GM12878 (cell line): ENCODE data around the gene SLC23A1. TPM values are rescaled to one million over a fixed set of nuclear protein-coding genes. Genes with fewer than 3 reads are reported as not detected.

ENCODE experiments used
- ATAC-seq: fragments of 200-7000 bp; cut with Tn5 transposase; 3 replicates; pipeline ENCODE4 v1.9.1; 2020; ENCODE audit warnings: mild to moderate bottlenecking, moderate library complexity
- BruUV-seq: library from RNA; stranded (reverse); fragments of 400-500 nt; replicated peaks from 2 replicates; lab custom pipeline; 2021; lab: Mats Ljungman, UMichigan
- CTCF ChIA-PET: fragments of 300-600 bp; sonication (Branson Sonifier 250); formaldehyde crosslinking; extraction: SDS; loops from one replicate; lab custom pipeline; 2021; ENCODE audit warnings: inconsistent platforms; lab: Yijun Ruan, JAX
- POLR2A ChIA-PET: fragments of 350-600 bp; formaldehyde crosslinking; extraction: SDS; loops from one replicate; lab custom pipeline; 2021; ENCODE audit warnings: inconsistent platforms; lab: Charles Lee
- RAD21 ChIA-PET: fragments of 300-600 bp; sonication (Branson Sonifier 250); formaldehyde crosslinking; loops from one replicate; lab custom pipeline; 2023; ENCODE audit warnings: antibody characterized with exemption; ENCODE audit not compliant: unreplicated experiment; lab: Charles Lee
- SMC1A ChIA-PET: fragments of 300-600 bp; sonication (Branson Sonifier 250); formaldehyde crosslinking; loops from one replicate; lab custom pipeline; 2023; ENCODE audit not compliant: unreplicated experiment, uncharacterized antibody; lab: Charles Lee
- DNase-seq: peaks from one replicate; pipeline ENCODE4 v3.0.0-alpha.2; 2011; ENCODE audit warnings: low read depth, low spot score
- FAIRE-seq: peaks from 3 replicates; lab custom pipeline; 2011; peaks lifted over from hg19 to GRCh38; lab: Jason Lieb, UNC
- H2AFZ ChIP-seq: 2 replicates; pipeline ENCODE4 v1.6.0; 2011; ENCODE audit warnings: low read depth, low read length, control low read depth; ENCODE audit not compliant: control insufficient read depth
- H3K27ac ChIP-seq: 2 replicates; pipeline ENCODE4 v1.5.1; 2011; ENCODE audit warnings: control low read depth; ENCODE audit not compliant: control insufficient read depth, insufficient read depth
- H3K27me3 ChIP-seq, 2 experiments: replicated peaks in 1 of 2; 2 replicates each; pipeline versions ENCODE4 v1.6.0 to v1.6.1; 2011; ENCODE audit warnings: low read length in 1 of 2; ENCODE audit not compliant: control insufficient read depth in 2 of 2, insufficient read depth in 2 of 2
- H3K36me3 ChIP-seq, 2 experiments: 2 replicates each; pipeline ENCODE4 v1.5.1; 2011; ENCODE audit warnings: low read length in 1 of 2; ENCODE audit not compliant: control insufficient read depth in 2 of 2, insufficient read depth in 2 of 2
- H3K4me1 ChIP-seq: 2 replicates; pipeline ENCODE4 v1.6.1; 2011; ENCODE audit warnings: mild to moderate bottlenecking, low read length, moderate library complexity, mixed read lengths; ENCODE audit not compliant: control insufficient read depth, insufficient read depth
- H3K4me2 ChIP-seq: 2 replicates; pipeline ENCODE4 v1.6.0; 2011; ENCODE audit warnings: control low read depth; ENCODE audit not compliant: control insufficient read depth, insufficient read depth
- H3K4me3 ChIP-seq: fragments of 200-600 bp; sonication (generic); 2 replicates; pipeline ENCODE4 v1.5.1; 2016
- H3K79me2 ChIP-seq: 2 replicates; pipeline ENCODE4 v1.6.0; 2011; ENCODE audit warnings: low read length; ENCODE audit not compliant: control insufficient read depth, insufficient read depth
- H3K9ac ChIP-seq: 2 replicates; pipeline ENCODE4 v1.8.0; 2011; ENCODE audit warnings: low read length, control low read depth, mixed read lengths; ENCODE audit not compliant: control insufficient read depth, insufficient read depth
- H3K9me3 ChIP-seq: replicated peaks from 3 replicates; pipeline ENCODE4 v1.5.1; 2011; ENCODE audit warnings: mild to moderate bottlenecking, low read length; ENCODE audit not compliant: control insufficient read depth, insufficient read depth
- H4K20me1 ChIP-seq: 2 replicates; pipeline ENCODE4 v1.6.0; 2011; ENCODE audit not compliant: control insufficient read depth, insufficient read depth
- GABPA ChIP-seq: IDR thresholded peaks from 2 replicates; pipeline ENCODE4 v1.6.1; 2014; ENCODE audit warnings: antibody characterized with exemption, low read depth, mild to moderate bottlenecking, inconsistent platforms
- HCFC1 ChIP-seq: fragments of 150-350 bp; IDR thresholded peaks from 2 replicates; pipeline ENCODE4 v1.6.1; 2014; ENCODE audit warnings: low read length
- HDAC6 ChIP-seq: fragments of 200-600 bp; sonication (generic); IDR thresholded peaks from one replicate; pipeline ENCODE4 v1.8.0; 2017; ENCODE audit warnings: antibody characterized with exemption; ENCODE audit not compliant: unreplicated experiment
- IKZF1 ChIP-seq: fragments of 450-650 bp; conservative IDR thresholded peaks from 2 replicates; pipeline ENCODE4 v1.6.1; 2017; ENCODE audit warnings: antibody characterized with exemption, mild to moderate bottlenecking
- IKZF2 ChIP-seq, 2 experiments: fragments of 450-650 bp; IDR thresholded peaks; 2 replicates each; pipeline ENCODE4 v1.6.1; 2017; ENCODE audit warnings: mild to moderate bottlenecking in 2 of 2, moderate library complexity in 2 of 2
- KDM1A ChIP-seq: fragments of 200-600 bp; sonication (generic); IDR thresholded peaks from 2 replicates; pipeline ENCODE4 v1.6.1; 2016; ENCODE audit warnings: borderline replicate concordance
- ZNF217 ChIP-seq: fragments of 450-650 bp; IDR thresholded peaks from 2 replicates; pipeline ENCODE4 v1.6.1; 2017; ENCODE audit warnings: antibody characterized with exemption, mild to moderate bottlenecking
- WGBS: methylation state at CpG from one replicate; pipeline ENCODE4 v1.1.6; 2016; ENCODE audit warnings: low lambda C conversion rate; ENCODE audit not compliant: insufficient replicate concordance, insufficient coverage; ENCODE audit errors: missing lambda C conversion rate; 5-methylcytosine and 5-hydroxymethylcytosine counted together
- in situ Hi-C: fragments of 300-500 bp; cut with MboI; formaldehyde crosslinking; loops from 9 replicates; pipeline ENCODE4 v1.14.3; 2018; ENCODE audit warnings: mixed read lengths
- intact Hi-C: fragments of 100-400 bp; cut with micrococcal nuclease; formaldehyde crosslinking; loops from one replicate; pipeline ENCODE4 v1.14.2; 2022; ENCODE audit not compliant: unreplicated experiment
- polyA plus RNA-seq, 11 experiments: library from polyadenylated mRNA; depleted of rRNA in 4 of 11; unstranded in 6 of 11; stranded (reverse) in 5 of 11; fragments of >200 nt; fragmentation: Nextera tagmentation in 4 of 11; fragmentation: Illumina TruSeq in 1 of 11; extraction: Ambion mirVana in 4 of 11; extraction: Trizol in 1 of 11; gene quantifications; 1 replicate in 1 of 11; 2 replicates in 10 of 11; pipeline versions ENCODE4 v1.2.1 to v1.2.3, GENCODE V29; 2011 to 2016; ENCODE audit warnings: inconsistent platforms in 2 of 11, missing spikeins in 2 of 11, low read depth in 1 of 11
- total RNA-seq, 4 experiments: library from RNA; depleted of rRNA in 3 of 4; stranded (reverse); fragments of >200 nt in 3 of 4; fragmentation: Illumina TruSeq in 1 of 4; extraction: Trizol in 1 of 4; gene quantifications; 2 replicates each; pipeline versions ENCODE4 v1.2.1 to v1.2.3, GENCODE V29; 2013 to 2021
- TF ChIP-seq, protein P1 (sequence below): fragments of 450-650 bp; IDR thresholded peaks from 2 replicates; pipeline ENCODE4 v1.6.1; 2017; ENCODE audit warnings: mild to moderate bottlenecking, moderate library complexity
- TF ChIP-seq, protein P2 (sequence below): fragments of 450-650 bp; IDR thresholded peaks from 2 replicates; pipeline ENCODE4 v1.6.1; 2017; ENCODE audit warnings: antibody characterized with exemption, mild to moderate bottlenecking, moderate library complexity
- TF ChIP-seq, protein P3 (sequence below): IDR thresholded peaks from 2 replicates; pipeline ENCODE4 v1.6.1; 2011; ENCODE audit warnings: mild to moderate bottlenecking, low read depth, low read length, moderate library complexity; ENCODE audit not compliant: insufficient replicate concordance
- TF ChIP-seq, protein P4 (sequence below): IDR thresholded peaks from 2 replicates; pipeline ENCODE4 v1.6.1; 2011; ENCODE audit warnings: borderline replicate concordance, low read depth, mild to moderate bottlenecking, moderate library complexity, low read length; ENCODE audit not compliant: insufficient read depth, poor library complexity, severe bottlenecking

SLC23A1 gene
- total and polyA plus RNA-seq, 10 of the 15 experiments (the other 5 are each of a cell fraction or from before 2014, with no cell fraction given): 0.35 to 4.7 (median 1.6) TPM

DNA sequence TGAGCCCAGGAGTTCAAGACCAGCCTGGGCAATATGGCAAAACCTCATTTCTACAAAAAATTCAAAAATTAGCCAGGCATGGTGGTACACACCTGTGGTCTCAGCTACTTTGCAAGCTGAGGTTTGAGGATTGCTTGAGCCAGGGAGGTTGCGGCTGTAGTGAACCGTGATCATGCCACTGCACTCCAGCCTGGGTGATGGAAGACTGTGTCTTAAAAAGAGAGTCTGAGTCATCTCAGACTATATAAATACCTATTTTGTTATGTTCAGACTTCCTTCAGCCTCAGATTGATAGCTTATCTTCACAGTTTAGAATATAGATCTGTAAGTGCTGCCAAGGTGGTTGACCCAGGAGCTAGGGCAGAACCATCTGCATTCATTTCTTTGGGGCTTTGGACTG lies 43.0 kb downstream of the SLC23A1 start (continued):
- TF ChIP-seq, protein P1, sequence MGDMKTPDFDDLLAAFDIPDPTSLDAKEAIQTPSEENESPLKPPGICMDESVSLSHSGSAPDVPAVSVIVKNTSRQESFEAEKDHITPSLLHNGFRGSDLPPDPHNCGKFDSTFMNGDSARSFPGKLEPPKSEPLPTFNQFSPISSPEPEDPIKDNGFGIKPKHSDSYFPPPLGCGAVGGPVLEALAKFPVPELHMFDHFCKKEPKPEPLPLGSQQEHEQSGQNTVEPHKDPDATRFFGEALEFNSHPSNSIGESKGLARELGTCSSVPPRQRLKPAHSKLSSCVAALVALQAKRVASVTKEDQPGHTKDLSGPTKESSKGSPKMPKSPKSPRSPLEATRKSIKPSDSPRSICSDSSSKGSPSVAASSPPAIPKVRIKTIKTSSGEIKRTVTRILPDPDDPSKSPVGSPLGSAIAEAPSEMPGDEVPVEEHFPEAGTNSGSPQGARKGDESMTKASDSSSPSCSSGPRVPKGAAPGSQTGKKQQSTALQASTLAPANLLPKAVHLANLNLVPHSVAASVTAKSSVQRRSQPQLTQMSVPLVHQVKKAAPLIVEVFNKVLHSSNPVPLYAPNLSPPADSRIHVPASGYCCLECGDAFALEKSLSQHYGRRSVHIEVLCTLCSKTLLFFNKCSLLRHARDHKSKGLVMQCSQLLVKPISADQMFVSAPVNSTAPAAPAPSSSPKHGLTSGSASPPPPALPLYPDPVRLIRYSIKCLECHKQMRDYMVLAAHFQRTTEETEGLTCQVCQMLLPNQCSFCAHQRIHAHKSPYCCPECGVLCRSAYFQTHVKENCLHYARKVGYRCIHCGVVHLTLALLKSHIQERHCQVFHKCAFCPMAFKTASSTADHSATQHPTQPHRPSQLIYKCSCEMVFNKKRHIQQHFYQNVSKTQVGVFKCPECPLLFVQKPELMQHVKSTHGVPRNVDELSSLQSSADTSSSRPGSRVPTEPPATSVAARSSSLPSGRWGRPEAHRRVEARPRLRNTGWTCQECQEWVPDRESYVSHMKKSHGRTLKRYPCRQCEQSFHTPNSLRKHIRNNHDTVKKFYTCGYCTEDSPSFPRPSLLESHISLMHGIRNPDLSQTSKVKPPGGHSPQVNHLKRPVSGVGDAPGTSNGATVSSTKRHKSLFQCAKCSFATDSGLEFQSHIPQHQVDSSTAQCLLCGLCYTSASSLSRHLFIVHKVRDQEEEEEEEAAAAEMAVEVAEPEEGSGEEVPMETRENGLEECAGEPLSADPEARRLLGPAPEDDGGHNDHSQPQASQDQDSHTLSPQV: no peak
- no peak for TF ChIP-seq IKZF2 (IDR thresholded peaks at IDR 0.05)
- no peak for TF ChIP-seq KDM1A
- TF ChIP-seq, protein P2, sequence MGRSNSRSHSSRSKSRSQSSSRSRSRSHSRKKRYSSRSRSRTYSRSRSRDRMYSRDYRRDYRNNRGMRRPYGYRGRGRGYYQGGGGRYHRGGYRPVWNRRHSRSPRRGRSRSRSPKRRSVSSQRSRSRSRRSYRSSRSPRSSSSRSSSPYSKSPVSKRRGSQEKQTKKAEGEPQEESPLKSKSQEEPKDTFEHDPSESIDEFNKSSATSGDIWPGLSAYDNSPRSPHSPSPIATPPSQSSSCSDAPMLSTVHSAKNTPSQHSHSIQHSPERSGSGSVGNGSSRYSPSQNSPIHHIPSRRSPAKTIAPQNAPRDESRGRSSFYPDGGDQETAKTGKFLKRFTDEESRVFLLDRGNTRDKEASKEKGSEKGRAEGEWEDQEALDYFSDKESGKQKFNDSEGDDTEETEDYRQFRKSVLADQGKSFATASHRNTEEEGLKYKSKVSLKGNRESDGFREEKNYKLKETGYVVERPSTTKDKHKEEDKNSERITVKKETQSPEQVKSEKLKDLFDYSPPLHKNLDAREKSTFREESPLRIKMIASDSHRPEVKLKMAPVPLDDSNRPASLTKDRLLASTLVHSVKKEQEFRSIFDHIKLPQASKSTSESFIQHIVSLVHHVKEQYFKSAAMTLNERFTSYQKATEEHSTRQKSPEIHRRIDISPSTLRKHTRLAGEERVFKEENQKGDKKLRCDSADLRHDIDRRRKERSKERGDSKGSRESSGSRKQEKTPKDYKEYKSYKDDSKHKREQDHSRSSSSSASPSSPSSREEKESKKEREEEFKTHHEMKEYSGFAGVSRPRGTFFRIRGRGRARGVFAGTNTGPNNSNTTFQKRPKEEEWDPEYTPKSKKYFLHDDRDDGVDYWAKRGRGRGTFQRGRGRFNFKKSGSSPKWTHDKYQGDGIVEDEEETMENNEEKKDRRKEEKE: no peak

DNA sequence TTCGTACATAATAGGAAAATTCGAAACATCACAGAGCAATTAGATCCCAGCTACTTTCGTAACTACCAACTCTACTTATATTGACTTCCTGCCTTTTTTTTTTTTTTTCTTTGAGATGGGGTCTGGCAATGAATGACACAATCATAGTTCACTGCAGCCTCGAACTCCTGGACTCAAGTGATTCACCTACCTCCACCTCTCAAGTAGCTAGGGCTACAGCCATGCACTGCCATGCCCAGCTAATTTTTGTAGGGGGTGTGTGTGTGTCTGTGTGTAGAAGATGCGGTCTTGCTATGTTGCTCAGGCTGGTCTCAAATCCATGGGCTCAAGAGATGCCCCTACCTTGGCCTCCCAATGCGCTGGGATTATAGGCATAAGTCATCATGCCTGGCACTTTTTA lies 47.3 kb downstream of the SLC23A1 start:
- in situ Hi-C loops: no loop called here
- no peak for TF ChIP-seq ZNF217
- TF ChIP-seq HCFC1: no peak
- TF ChIP-seq, protein P3, sequence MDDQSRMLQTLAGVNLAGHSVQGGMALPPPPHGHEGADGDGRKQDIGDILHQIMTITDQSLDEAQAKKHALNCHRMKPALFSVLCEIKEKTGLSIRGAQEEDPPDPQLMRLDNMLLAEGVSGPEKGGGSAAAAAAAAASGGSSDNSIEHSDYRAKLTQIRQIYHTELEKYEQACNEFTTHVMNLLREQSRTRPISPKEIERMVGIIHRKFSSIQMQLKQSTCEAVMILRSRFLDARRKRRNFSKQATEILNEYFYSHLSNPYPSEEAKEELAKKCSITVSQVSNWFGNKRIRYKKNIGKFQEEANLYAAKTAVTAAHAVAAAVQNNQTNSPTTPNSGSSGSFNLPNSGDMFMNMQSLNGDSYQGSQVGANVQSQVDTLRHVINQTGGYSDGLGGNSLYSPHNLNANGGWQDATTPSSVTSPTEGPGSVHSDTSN: no peak
- TF ChIP-seq, protein P4, sequence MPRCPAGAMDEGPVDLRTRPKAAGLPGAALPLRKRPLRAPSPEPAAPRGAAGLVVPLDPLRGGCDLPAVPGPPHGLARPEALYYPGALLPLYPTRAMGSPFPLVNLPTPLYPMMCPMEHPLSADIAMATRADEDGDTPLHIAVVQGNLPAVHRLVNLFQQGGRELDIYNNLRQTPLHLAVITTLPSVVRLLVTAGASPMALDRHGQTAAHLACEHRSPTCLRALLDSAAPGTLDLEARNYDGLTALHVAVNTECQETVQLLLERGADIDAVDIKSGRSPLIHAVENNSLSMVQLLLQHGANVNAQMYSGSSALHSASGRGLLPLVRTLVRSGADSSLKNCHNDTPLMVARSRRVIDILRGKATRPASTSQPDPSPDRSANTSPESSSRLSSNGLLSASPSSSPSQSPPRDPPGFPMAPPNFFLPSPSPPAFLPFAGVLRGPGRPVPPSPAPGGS: peak; percentile 8
- TF ChIP-seq GABPA: no peak
- no peak for TF ChIP-seq HDAC6
- no peak for TF ChIP-seq IKZF1

More for the DNA sequence above, 47.3 kb downstream of the SLC23A1 start:
- H3K4me3 ChIP-seq: no peak overlapping the region
- H3K27ac ChIP-seq: no peak overlapping the region
- FAIRE-seq (no peak), ATAC-seq (0 out of 3 replicates have a peak, but pooled peaks have one; percentile 10), DNase-seq (no peak)
- H2AFZ ChIP-seq: no peak overlapping the region
- ChIA-PET RAD21 (interaction anchor here (1.1 kb wide), 1 partner anchor 64 kb away, joined by 4 read pairs; no protein-coding TSS in a partner anchor), CTCF (no interaction called here), SMC1A (interaction anchor here (1.4 kb wide), 2 partner anchors 23 to 85 kb away, joined by 4 read pairs; no protein-coding TSS in a partner anchor), POLR2A (interaction anchor here (0.7 to 1.1 kb wide), 2 partner anchors 60 to 514 kb away, joined by 4 to 5 read pairs; no protein-coding TSS in a partner anchor)
- no peaks in the 10 kb centered on the region for H3K9me3 ChIP-seq
- no peak overlapping the region for H3K9ac ChIP-seq
- H4K20me1 ChIP-seq: no peaks in the 10 kb centered on the region
- intact Hi-C loops: no loop called here
- no peaks in the 10 kb centered on the region for H3K27me3 ChIP-seq
- no peak overlapping the region for H3K4me2 ChIP-seq
- 61% methylated on average over 6 of the region's 6 CpGs for WGBS
- H3K36me3 ChIP-seq: peaks cover 0 to 7% of the 10 kb centered on the region in 2 experiments
- H3K79me2 ChIP-seq: no peaks in the 10 kb centered on the region
- BruUV-seq: no TSS peak
- peaks cover 4% of the 10 kb centered on the region for H3K4me1 ChIP-seq
